Subcutaneous adipose tissue (tissue), 4 donors: ENCODE measurements around the gene MYOM1. TPM values are rescaled to one million over a fixed set of nuclear protein-coding genes. Genes with fewer than 3 reads are reported as not detected.

Experiments
- CTCF ChIP-seq: fragments of 450-650 bp; IDR thresholded peaks from one replicate; pipeline ENCODE4 v1.5.1; 2016; ENCODE audit warnings: low read depth, mild to moderate bottlenecking, control low read depth, antibody characterized with exemption, moderate library complexity
- total RNA-seq, 4 donors: library from RNA; depleted of rRNA; stranded (reverse); fragments of >200 nt; gene quantifications; one replicate each; pipeline ENCODE4 v1.1.0, GENCODE V29; 2016

MYOM1 gene
- total RNA-seq, 4 donors from 2014 or later = 3.7 to 14.1 (median 6.6) TPM

DNA sequence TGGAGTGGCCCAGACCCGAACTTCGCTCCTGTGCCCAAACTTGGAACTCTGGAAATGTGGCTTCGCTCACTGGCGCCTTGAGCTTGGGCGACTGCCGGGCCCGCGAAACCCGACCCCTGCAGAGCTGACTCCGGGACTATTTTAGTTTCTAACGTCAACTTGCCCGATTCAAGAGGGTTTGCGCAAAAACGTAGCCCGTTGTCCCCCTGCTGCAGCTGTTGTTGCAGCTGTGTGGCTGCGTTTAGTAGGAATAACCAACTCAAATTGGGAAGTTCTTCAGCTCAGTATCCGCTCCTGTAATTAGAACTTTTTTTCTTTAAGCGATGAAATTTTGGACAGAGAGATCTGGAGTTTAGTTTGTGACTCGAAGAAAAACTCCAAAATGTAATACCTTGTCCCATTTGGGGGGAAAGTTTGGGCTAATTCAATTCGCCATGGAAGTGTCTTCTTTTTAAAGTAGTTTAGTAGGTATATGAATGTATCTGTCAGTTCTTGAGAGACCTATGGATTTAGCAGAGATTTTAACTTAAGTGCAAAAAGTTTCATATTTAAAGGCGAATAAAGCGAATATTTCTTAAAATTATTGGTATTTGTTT is 28.4 kb upstream of the MYOM1 start:
- TF ChIP-seq CTCF = no peak

- no peak for TF ChIP-seq CTCF
Measured at GRCh38 chr18:3247240-3248061, 27.7 kb upstream of the MYOM1 start, which contains the start of gene MYL12A. Gene MYL12A, plus strand, starts transcription at chr18:3247801. Its CDS starts 5,447 bp downstream, at chr18:3253248.

DNA sequence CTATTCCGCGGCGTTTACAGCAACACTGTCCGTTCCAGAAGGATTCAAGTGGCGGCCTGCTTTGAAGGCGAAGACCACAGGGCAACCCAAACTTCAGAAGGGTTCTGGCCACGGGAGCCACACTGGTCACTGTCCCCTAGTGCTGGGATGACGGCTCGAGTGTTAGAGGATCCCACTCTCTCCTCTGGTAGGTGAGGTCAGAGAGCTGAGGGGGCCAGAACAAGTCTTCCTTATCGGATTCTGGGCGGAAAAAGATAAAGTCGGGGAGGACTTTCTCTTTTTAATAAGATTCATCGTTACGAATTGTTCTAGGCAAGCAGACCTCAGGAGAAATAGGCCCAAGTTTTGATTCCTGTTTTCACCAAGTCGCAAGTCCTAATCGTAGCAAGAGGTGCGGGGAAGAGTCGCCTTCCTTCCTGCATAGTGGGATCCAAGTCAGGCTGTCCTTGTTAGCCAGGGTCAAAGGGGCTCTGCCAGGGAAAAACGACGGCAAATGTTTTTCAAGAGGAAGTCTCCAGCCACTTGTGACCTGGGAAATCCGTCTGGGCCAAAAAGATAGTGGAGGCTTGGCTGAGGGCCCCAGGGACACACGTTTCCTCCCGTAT is 27.0 kb upstream of the MYOM1 start:
- no peak for TF ChIP-seq CTCF

DNA sequence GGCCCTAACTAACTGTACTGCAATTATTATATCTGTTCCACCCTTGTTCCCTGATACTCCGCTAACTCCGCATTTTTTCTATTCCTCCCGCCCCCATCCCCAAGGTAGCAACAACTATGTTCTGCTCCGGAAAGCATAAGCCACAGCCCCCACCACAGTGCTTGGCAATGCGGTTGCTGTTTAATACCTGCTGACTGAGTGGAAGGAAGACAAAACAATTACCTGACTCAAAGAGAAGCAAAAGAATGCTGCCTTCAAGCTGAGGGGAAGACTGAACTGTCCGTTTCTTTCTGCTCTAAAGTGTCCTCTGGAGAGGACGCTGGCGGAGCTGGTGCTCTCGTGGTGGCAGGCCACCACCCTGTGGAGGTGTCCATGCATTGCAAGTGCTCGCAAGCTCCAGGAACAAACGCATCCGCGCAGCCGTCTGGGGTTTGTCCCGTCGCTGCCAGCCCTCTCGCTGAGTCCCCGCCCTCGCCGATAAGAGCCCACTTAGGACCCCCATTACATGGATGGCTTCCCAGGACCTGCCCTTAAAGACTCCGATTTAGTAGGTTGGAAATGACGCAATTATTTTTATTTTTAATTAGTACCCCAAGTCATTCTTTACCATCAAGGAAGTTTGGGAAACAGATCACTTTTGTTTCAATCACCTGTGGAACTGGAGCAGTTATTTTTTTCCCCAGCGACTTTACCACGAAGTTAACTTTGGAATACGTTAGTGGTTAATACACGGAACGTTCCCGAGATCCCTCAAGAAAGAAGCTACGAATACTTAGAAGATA is 26.3 kb upstream of the MYOM1 start:
- no peak for TF ChIP-seq CTCF

- no peak for TF ChIP-seq CTCF
Measured at GRCh38 chr18:3245185-3245564, 25.4 kb upstream of the MYOM1 start.

- TF ChIP-seq CTCF = no peak
Measured at GRCh38 chr18:3238742-3239141, 19.0 kb upstream of the MYOM1 start.

- no peak for TF ChIP-seq CTCF
Measured at GRCh38 chr18:3236470-3236869, 16.7 kb upstream of the MYOM1 start.
